Stimulated activated CD4-positive, alpha-beta T cell treated with anti-CD3 and anti-CD28 coated beads, TNF-alpha, amount 100 ng/mL, for 24 hours (primary cell): ENCODE measurements around the gene C12orf76.
A peak's percentile ranks its signal among the peaks of the same experiment; 100 is the strongest.

Experiments used
- DNase-seq, 3 experiments: peaks; one replicate each; pipeline ENCODE4 v3.0.0-alpha.2; 2020; ENCODE audit warnings: low read depth in 3 of 3

Gene C12orf76

GRCh38 chr12:109995686-109996482 lies 52.4 kb downstream of the C12orf76 start, which contains the start of gene GIT2:
Gene GIT2 (minus strand): TSS chr12:109996368. CDS start chr12:109996224, 144 bp downstream.
- DNase-seq: peak; percentile 84 to 93 (median 89)

- DNase-seq: no peak
These were observed 53.0 kb downstream of the C12orf76 start for GRCh38 chr12:109995361-109995685.

- no peak for DNase-seq
These were observed 53.7 kb downstream of the C12orf76 start for GRCh38 chr12:109994401-109995175.

GRCh38 chr12:109993091-109993490 lies 55.2 kb downstream of the C12orf76 start:
- DNase-seq: no peak

- DNase-seq: no peak
These were observed 56.7 kb downstream of the C12orf76 start for GRCh38 chr12:109991586-109991985.
